HG03378 (cell line): Measurements from ENCODE around the gene WNT10A.

Experiments
- ATAC-seq: cut with Tn5 transposase; IDR thresholded peaks from one replicate; pipeline ENCODE4 v1.9.1; 2021; ENCODE audit warnings: mild to moderate bottlenecking, moderate library complexity; ENCODE audit not compliant: unreplicated experiment

Gene WNT10A

GRCh38 chr2:218857371-218858137, 23.1 kb upstream of the WNT10A start:
- ATAC-seq: no peak

GRCh38 chr2:218858138-218858445, 22.6 kb upstream of the WNT10A start:
- no peak for ATAC-seq

GRCh38 chr2:218858671-218859555, 21.7 kb upstream of the WNT10A start:
- ATAC-seq: no peak

GRCh38 chr2:218859556-218859987, 21.1 kb upstream of the WNT10A start, which contains the start of gene WNT6:
Gene WNT6 (plus strand): TSS chr2:218859805. CDS start chr2:218860038, 233 bp downstream.
- ATAC-seq: no peak

GRCh38 chr2:218859988-218860831, 20.4 kb upstream of the WNT10A start:
- no peak for ATAC-seq

- no peak for ATAC-seq
Measured at GRCh38 chr2:218860950-218861381, 19.7 kb upstream of the WNT10A start.

- no peak for ATAC-seq
Measured at GRCh38 chr2:218861645-218862318, 18.9 kb upstream of the WNT10A start.

GRCh38 chr2:218863021-218863520, 17.6 kb upstream of the WNT10A start:
- no peak for ATAC-seq

- ATAC-seq: no peak
Measured at GRCh38 chr2:218865396-218865795, 15.3 kb upstream of the WNT10A start.

GRCh38 chr2:218865999-218866398, 14.7 kb upstream of the WNT10A start:
- no peak for ATAC-seq

- ATAC-seq: no peak
Measured at GRCh38 chr2:218867900-218868299, 12.8 kb upstream of the WNT10A start.

GRCh38 chr2:218869064-218869463, 11.6 kb upstream of the WNT10A start:
- ATAC-seq: no peak

GRCh38 chr2:218870984-218871344, 9.7 kb upstream of the WNT10A start:
- ATAC-seq: no peak

GRCh38 chr2:218871345-218872302, 9.0 kb upstream of the WNT10A start:
- no peak for ATAC-seq

GRCh38 chr2:218872645-218873358, 7.8 kb upstream of the WNT10A start:
- no peak for ATAC-seq

- no peak for ATAC-seq
Measured at GRCh38 chr2:218873359-218874194, 7.1 kb upstream of the WNT10A start.

- no peak for ATAC-seq
Measured at GRCh38 chr2:218875692-218876246, 4.9 kb upstream of the WNT10A start.
